ENCODE data around the gene KY.

- TF ChIP-seq CTCF (IDR thresholded peaks at IDR 0.05; ENCODE audit: low read depth, low read length, poor library complexity, severe bottlenecking), result no peak
- no peak for TF ChIP-seq EZH2phosphoT487 (IDR thresholded peaks at IDR 0.05; ENCODE audit: borderline replicate concordance, low read length)
These were observed 44.5 kb downstream of the KY start for GRCh38 chr3:134606033-134607025.

Measured in DOHH2 (cell line).